Aorta (tissue), 5 donors: ENCODE measurements around the gene EVPL. TPM values are rescaled to one million over a fixed set of nuclear protein-coding genes. Genes with fewer than 3 reads are reported as not detected.

Source experiments
- ATAC-seq: fragments of 200-7000 bp; cut with Tn5 transposase; one replicate; pipeline ENCODE4 v1.9.1; 2022; ENCODE audit warnings: moderate library complexity; ENCODE audit not compliant: low FRiP score
- DNase-seq, 2 donors: peaks; one replicate each; pipeline ENCODE4 v3.0.0-alpha.2; 2020
- H3K27ac ChIP-seq, 2 donors: one replicate each; pipeline ENCODE4 v1.5.1; 2013; ENCODE audit warnings: low read length in 2 of 2, mild to moderate bottlenecking in 2 of 2, moderate library complexity in 2 of 2, control low read depth in 1 of 2, inconsistent platforms in 1 of 2, low read depth in 1 of 2
- H3K27me3 ChIP-seq, 2 donors: one replicate each; pipeline ENCODE4 v1.6.1; 2013; ENCODE audit warnings: control low read depth in 1 of 2, low read length in 1 of 2, mild to moderate bottlenecking in 1 of 2, moderate library complexity in 1 of 2; ENCODE audit not compliant: insufficient read depth in 2 of 2, control insufficient read depth in 1 of 2
- H3K36me3 ChIP-seq, 2 donors: one replicate each; pipeline ENCODE4 v1.6.1; 2013; ENCODE audit warnings: control low read depth in 1 of 2, low read length in 1 of 2, mild to moderate bottlenecking in 1 of 2; ENCODE audit not compliant: insufficient read depth in 2 of 2, control insufficient read depth in 1 of 2
- H3K4me1 ChIP-seq, 2 donors: one replicate each; pipeline ENCODE4 v1.6.1; 2013; ENCODE audit warnings: low read length in 2 of 2, control low read depth in 1 of 2, mild to moderate bottlenecking in 1 of 2, moderate library complexity in 1 of 2; ENCODE audit not compliant: insufficient read depth in 2 of 2, control insufficient read depth in 1 of 2
- H3K4me3 ChIP-seq, 2 donors: one replicate each; pipeline ENCODE4 v1.5.1; 2013; ENCODE audit warnings: low read length in 2 of 2, control low read depth in 1 of 2, mild to moderate bottlenecking in 1 of 2
- H3K9me3 ChIP-seq: one replicate; pipeline ENCODE4 v1.6.1; 2013; ENCODE audit warnings: mild to moderate bottlenecking, low read length; ENCODE audit not compliant: control insufficient read depth
- WGBS, 2 donors: extraction: QIAGEN DNeasy Blood & Tissue Kit; methylation state at CpG; one replicate each; pipeline ENCODE4 v1.1.7; 2013; 5-methylcytosine and 5-hydroxymethylcytosine counted together
- intact Hi-C, 2 donors: fragments of 100-400 bp; cut with DNase I; formaldehyde crosslinking; loops; one replicate each; pipeline versions ENCODE4 v1.14.2 to v1.15.0; 2022
- polyA plus RNA-seq, 2 donors: library from polyadenylated mRNA; stranded (reverse); fragments of 200-250 nt; gene quantifications; one replicate each; pipeline ENCODE4 v1.2.3, GENCODE V29; 2013
- total RNA-seq, 2 donors: library from RNA; stranded (reverse); fragmentation: NEBNext Ultra II Directional; extraction: Animal tissue kit (Norgen Biotek cat#: 25700); gene quantifications; one replicate each; pipeline ENCODE4 v1.2.1, GENCODE V29; 2021
- donor health status: healthy with polysubstance abuse.
- donor health status: Bipolar disorder and iron deficiency.
- donor health status: DM: no; HTN: no; CAD: no.
- donor health status: DM: no; HTN: no; CAD: no.
- donor health status: DM: yes; HTN: yes; CAD: no.

Gene EVPL
- total and polyA plus RNA-seq, 4 donors, result 0.10 to 12.5 (median 0.19) TPM

- ATAC-seq, result no peak
- H3K27ac ChIP-seq, result no peak overlapping the region
- intact Hi-C loops, result no loop called here
Observed at GRCh38 chr17:76036497-76037261, 9.6 kb upstream of the EVPL start.

GRCh38 chr17:76034428-76035350, 7.6 kb upstream of the EVPL start:
- H3K4me1 ChIP-seq, result no peaks in the 10 kb centered on the region
- intact Hi-C loops, result no loop called here
- peaks cover 0 to 3% of the 10 kb centered on the region in 2 donors for H3K36me3 ChIP-seq
- H3K27me3 ChIP-seq, result no peaks in the 10 kb centered on the region
- ATAC-seq (no peak), DNase-seq (no peak)
- no peaks in the 10 kb centered on the region for H3K9me3 ChIP-seq
- H3K27ac ChIP-seq, result no peak overlapping the region
- 45 to 53% methylated on average over 13 of the region's 13 CpGs for WGBS, 2 donors
- H3K4me3 ChIP-seq, result no peak overlapping the region

More at GRCh38 chr17:76036497-76037261, 9.6 kb upstream of the EVPL start:
- Histone ChIP-seq H3K4me3 (no peak overlapping the region), H3K27me3 (no peaks in the 10 kb centered on the region), H3K9me3 (no peaks in the 10 kb centered on the region), H3K4me1 (no peaks in the 10 kb centered on the region), H3K36me3 (peaks cover 0 to 13% of the 10 kb centered on the region in 2 donors)
- WGBS, 2 donors, result 46 to 50% methylated on average over 22 of the region's 22 CpGs
- DNase-seq, result no peak

GRCh38 chr17:76033139-76033538, 6.0 kb upstream of the EVPL start:
- DNase-seq (no peak), ATAC-seq (no peak)
- no peaks in the 10 kb centered on the region for H3K36me3 ChIP-seq
- H3K9me3 ChIP-seq, result no peaks in the 10 kb centered on the region
- H3K4me1 ChIP-seq, result no peaks in the 10 kb centered on the region
- intact Hi-C loops, result no loop called here
- H3K4me3 ChIP-seq, result no peak overlapping the region
- no peaks in the 10 kb centered on the region for H3K27me3 ChIP-seq
- no peak overlapping the region for H3K27ac ChIP-seq
- WGBS, 2 donors, result 97% methylated on average over 6 of the region's 6 CpGs

GRCh38 chr17:76032780-76033108, 5.6 kb upstream of the EVPL start:
- 90 to 92% methylated on average over 5 of the region's 5 CpGs for WGBS, 2 donors
- intact Hi-C loops, result no loop called here
- no peak overlapping the region for H3K27ac ChIP-seq

GRCh38 chr17:76032073-76032779, 5.1 kb upstream of the EVPL start:
- 69% methylated on average over 20 of the region's 20 CpGs for WGBS, 2 donors
- H3K4me3 ChIP-seq, result no peak overlapping the region
- no peaks in the 10 kb centered on the region for H3K4me1 ChIP-seq
- ATAC-seq, result no peak
- no peak for DNase-seq
- no peaks in the 10 kb centered on the region for H3K36me3 ChIP-seq
- no peaks in the 10 kb centered on the region for H3K9me3 ChIP-seq
- intact Hi-C loops, result no loop called here
- H3K27ac ChIP-seq, result no peak overlapping the region
- H3K27me3 ChIP-seq, result no peaks in the 10 kb centered on the region

More at GRCh38 chr17:76032780-76033108, 5.6 kb upstream of the EVPL start:
- ATAC-seq (no peak), DNase-seq (no peak)
- H3K36me3 ChIP-seq, result no peaks in the 10 kb centered on the region
- H3K9me3 ChIP-seq, result no peaks in the 10 kb centered on the region
- H3K27me3 ChIP-seq, result no peaks in the 10 kb centered on the region
- no peak overlapping the region for H3K4me3 ChIP-seq
- H3K4me1 ChIP-seq, result no peaks in the 10 kb centered on the region

- Histone ChIP-seq H3K9me3 (no peaks in the 10 kb centered on the region), H3K4me1 (no peaks in the 10 kb centered on the region), H3K27ac (no peak overlapping the region), H3K27me3 (no peaks in the 10 kb centered on the region), H3K36me3 (no peaks in the 10 kb centered on the region), H3K4me3 (no peak overlapping the region)
- ATAC-seq (no peak), DNase-seq (no peak)
- 82 to 83% methylated on average over 15 of the region's 15 CpGs for WGBS, 2 donors
- intact Hi-C loops, result no loop called here
Observed at GRCh38 chr17:76026714-76027158, 370 bp downstream of the EVPL start.

- H3K27ac ChIP-seq, result no peak overlapping the region
- no peaks in the 10 kb centered on the region for H3K36me3 ChIP-seq
- H3K4me1 ChIP-seq, result no peaks in the 10 kb centered on the region
- no peak for DNase-seq
- no peaks in the 10 kb centered on the region for H3K27me3 ChIP-seq
- no peaks in the 10 kb centered on the region for H3K9me3 ChIP-seq
- 89 to 91% methylated on average over 12 of the region's 12 CpGs for WGBS, 2 donors
- H3K4me3 ChIP-seq, result no peak overlapping the region
- intact Hi-C loops, result no loop called here
- no peak for ATAC-seq
Observed at GRCh38 chr17:76025294-76025693, 1.8 kb downstream of the EVPL start.

GRCh38 chr17:76024353-76024752, 2.8 kb downstream of the EVPL start:
- intact Hi-C loops, result no loop called here
- Histone ChIP-seq H3K4me3 (no peak overlapping the region), H3K4me1 (no peaks in the 10 kb centered on the region), H3K27me3 (no peaks in the 10 kb centered on the region), H3K27ac (no peak overlapping the region), H3K9me3 (no peaks in the 10 kb centered on the region), H3K36me3 (no peaks in the 10 kb centered on the region)
- WGBS, 2 donors, result 84% methylated on average over 9 of the region's 9 CpGs
- DNase-seq, result no peak
- no peak for ATAC-seq
